ENCODE measurements around the gene MTNR1B. TPM values are rescaled to one million over a fixed set of nuclear protein-coding genes. Genes with fewer than 3 reads are reported as not detected.

The MTNR1B gene
- total and polyA plus RNA-seq, 4 donors, result not detected

DNA sequence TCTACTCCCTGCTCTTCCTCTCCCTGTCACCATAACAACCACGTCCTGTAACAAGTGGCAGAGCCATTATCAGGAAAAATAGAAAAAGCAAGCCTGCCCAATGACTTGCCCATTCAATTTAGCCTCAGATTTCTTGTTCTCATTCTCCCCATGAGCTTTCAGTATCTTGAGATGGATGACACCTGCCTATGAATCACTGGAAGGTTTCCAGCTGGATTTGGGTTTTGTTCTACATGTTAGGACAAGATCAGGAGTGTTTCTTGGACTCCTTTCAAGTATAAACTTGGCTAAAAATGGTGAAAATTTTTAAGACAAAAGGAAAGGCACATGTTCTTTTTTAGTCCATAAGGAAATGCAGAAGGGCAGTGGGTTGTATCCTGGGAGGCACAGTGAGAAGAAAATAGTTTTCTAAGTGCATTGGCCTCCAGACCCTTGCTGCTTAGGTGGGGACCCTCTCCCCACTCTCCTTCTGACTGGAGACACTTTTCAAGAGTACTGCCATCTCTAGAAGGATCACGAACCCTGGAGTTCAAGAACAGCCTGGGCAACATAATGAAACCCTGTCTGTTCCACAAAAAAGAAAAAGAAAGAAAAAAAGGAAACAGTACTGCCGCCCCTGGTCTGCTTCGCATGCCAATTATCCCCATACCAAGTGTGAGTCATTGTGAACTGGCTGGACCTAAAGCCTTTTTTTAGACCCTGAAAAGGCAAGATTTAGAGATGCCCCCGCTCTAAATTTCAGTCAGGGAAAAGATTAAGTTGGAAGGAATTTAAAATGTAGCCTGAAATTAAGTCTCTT lies 51.0 kb downstream of the MTNR1B start (continued):
- TF ChIP-seq, protein P1, sequence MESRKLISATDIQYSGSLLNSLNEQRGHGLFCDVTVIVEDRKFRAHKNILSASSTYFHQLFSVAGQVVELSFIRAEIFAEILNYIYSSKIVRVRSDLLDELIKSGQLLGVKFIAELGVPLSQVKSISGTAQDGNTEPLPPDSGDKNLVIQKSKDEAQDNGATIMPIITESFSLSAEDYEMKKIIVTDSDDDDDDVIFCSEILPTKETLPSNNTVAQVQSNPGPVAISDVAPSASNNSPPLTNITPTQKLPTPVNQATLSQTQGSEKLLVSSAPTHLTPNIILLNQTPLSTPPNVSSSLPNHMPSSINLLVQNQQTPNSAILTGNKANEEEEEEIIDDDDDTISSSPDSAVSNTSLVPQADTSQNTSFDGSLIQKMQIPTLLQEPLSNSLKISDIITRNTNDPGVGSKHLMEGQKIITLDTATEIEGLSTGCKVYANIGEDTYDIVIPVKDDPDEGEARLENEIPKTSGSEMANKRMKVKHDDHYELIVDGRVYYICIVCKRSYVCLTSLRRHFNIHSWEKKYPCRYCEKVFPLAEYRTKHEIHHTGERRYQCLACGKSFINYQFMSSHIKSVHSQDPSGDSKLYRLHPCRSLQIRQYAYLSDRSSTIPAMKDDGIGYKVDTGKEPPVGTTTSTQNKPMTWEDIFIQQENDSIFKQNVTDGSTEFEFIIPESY (IDR thresholded peaks at IDR 0.05), result no peak
- TF ChIP-seq, protein P2, sequence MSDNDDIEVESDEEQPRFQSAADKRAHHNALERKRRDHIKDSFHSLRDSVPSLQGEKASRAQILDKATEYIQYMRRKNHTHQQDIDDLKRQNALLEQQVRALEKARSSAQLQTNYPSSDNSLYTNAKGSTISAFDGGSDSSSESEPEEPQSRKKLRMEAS (IDR thresholded peaks at IDR 0.05), result no peak
- TF ChIP-seq YY1 (IDR thresholded peaks at IDR 0.05) (no peak), FOXA2 (IDR thresholded peaks at IDR 0.05) (no peak), FOXA1 (IDR thresholded peaks at IDR 0.05) (no peak), GABPA (IDR thresholded peaks at IDR 0.05 in 1 of 2, conservative IDR thresholded peaks at IDR 0.05 in 1 of 2) (no peak), RXRA (IDR thresholded peaks at IDR 0.05) (no peak), EGR1 (IDR thresholded peaks at IDR 0.05; ENCODE audit: low read depth in 2 of 2) (no peak), JUND (IDR thresholded peaks at IDR 0.05) (no peak), RAD21 (IDR thresholded peaks at IDR 0.05) (no peak), HNF4A (conservative IDR thresholded peaks at IDR 0.05) (no peak), SP1 (IDR thresholded peaks at IDR 0.05) (no peak), HNF4G (IDR thresholded peaks at IDR 0.05) (no peak), TAF1 (conservative IDR thresholded peaks at IDR 0.05) (no peak)
- TF ChIP-seq, protein P3, sequence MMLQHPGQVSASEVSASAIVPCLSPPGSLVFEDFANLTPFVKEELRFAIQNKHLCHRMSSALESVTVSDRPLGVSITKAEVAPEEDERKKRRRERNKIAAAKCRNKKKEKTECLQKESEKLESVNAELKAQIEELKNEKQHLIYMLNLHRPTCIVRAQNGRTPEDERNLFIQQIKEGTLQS (IDR thresholded peaks at IDR 0.05), result no peak

DNA sequence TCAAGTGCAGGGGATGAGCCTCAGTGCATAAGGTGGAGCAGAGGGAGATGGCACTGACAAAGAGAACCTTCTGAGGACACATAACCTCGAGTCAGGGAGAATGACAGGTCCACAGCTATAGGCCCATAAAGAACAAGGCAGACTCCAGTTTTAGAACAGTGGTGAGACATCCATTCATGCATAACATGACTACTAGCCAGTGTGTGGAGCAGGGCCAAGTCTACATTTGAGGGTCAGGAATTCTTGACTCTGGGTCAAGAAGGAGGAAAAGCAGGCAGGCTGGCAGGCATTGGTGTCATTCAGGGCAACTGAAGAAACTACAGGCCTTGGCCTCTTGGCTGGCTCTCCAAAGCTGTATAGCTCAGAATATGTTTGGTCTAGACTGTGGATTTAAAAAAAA lies 54.9 kb downstream of the MTNR1B start:
- no peak for TF ChIP-seq HNF4G (IDR thresholded peaks at IDR 0.05)
- no peak for TF ChIP-seq JUND (IDR thresholded peaks at IDR 0.05)
- no peak for TF ChIP-seq RAD21 (IDR thresholded peaks at IDR 0.05)
- no peak for TF ChIP-seq RXRA (IDR thresholded peaks at IDR 0.05)
- TF ChIP-seq, protein P4, sequence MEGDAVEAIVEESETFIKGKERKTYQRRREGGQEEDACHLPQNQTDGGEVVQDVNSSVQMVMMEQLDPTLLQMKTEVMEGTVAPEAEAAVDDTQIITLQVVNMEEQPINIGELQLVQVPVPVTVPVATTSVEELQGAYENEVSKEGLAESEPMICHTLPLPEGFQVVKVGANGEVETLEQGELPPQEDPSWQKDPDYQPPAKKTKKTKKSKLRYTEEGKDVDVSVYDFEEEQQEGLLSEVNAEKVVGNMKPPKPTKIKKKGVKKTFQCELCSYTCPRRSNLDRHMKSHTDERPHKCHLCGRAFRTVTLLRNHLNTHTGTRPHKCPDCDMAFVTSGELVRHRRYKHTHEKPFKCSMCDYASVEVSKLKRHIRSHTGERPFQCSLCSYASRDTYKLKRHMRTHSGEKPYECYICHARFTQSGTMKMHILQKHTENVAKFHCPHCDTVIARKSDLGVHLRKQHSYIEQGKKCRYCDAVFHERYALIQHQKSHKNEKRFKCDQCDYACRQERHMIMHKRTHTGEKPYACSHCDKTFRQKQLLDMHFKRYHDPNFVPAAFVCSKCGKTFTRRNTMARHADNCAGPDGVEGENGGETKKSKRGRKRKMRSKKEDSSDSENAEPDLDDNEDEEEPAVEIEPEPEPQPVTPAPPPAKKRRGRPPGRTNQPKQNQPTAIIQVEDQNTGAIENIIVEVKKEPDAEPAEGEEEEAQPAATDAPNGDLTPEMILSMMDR (IDR thresholded peaks at IDR 0.05; ENCODE audit: low read depth, low read length, missing input control), result no peak
- no peak for TF ChIP-seq HNF4A (conservative IDR thresholded peaks at IDR 0.05)
- TF ChIP-seq, protein P1 (IDR thresholded peaks at IDR 0.05), result no peak
- no peak for TF ChIP-seq EGR1 (IDR thresholded peaks at IDR 0.05; ENCODE audit: low read depth in 2 of 2)
- no peak for TF ChIP-seq NR2F2 (IDR thresholded peaks at IDR 0.05)
- TF ChIP-seq TAF1 (conservative IDR thresholded peaks at IDR 0.05), result no peak
- TF ChIP-seq, protein P2 (IDR thresholded peaks at IDR 0.05), result no peak
- TF ChIP-seq, protein P5, sequence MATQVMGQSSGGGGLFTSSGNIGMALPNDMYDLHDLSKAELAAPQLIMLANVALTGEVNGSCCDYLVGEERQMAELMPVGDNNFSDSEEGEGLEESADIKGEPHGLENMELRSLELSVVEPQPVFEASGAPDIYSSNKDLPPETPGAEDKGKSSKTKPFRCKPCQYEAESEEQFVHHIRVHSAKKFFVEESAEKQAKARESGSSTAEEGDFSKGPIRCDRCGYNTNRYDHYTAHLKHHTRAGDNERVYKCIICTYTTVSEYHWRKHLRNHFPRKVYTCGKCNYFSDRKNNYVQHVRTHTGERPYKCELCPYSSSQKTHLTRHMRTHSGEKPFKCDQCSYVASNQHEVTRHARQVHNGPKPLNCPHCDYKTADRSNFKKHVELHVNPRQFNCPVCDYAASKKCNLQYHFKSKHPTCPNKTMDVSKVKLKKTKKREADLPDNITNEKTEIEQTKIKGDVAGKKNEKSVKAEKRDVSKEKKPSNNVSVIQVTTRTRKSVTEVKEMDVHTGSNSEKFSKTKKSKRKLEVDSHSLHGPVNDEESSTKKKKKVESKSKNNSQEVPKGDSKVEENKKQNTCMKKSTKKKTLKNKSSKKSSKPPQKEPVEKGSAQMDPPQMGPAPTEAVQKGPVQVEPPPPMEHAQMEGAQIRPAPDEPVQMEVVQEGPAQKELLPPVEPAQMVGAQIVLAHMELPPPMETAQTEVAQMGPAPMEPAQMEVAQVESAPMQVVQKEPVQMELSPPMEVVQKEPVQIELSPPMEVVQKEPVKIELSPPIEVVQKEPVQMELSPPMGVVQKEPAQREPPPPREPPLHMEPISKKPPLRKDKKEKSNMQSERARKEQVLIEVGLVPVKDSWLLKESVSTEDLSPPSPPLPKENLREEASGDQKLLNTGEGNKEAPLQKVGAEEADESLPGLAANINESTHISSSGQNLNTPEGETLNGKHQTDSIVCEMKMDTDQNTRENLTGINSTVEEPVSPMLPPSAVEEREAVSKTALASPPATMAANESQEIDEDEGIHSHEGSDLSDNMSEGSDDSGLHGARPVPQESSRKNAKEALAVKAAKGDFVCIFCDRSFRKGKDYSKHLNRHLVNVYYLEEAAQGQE (IDR thresholded peaks at IDR 0.05), result no peak
- no peak for TF ChIP-seq YY1 (IDR thresholded peaks at IDR 0.05)
- TF ChIP-seq FOXA2 (IDR thresholded peaks at IDR 0.05), result no peak
- no peak for TF ChIP-seq SP1 (IDR thresholded peaks at IDR 0.05)
- TF ChIP-seq, protein P3 (IDR thresholded peaks at IDR 0.05), result no peak
- no peak for TF ChIP-seq FOXA1 (IDR thresholded peaks at IDR 0.05)
- Histone ChIP-seq H3K36me3 (ENCODE audit: control insufficient read depth in 4 of 4, insufficient read depth in 3 of 4, low read depth in 1 of 4, low read length in 3 of 4) (no peaks in the 10 kb centered on the region), H3K9ac (ENCODE audit: low read depth in 1 of 2, low read length in 2 of 2) (no peak overlapping the region), H3K27me3 (ENCODE audit: control insufficient read depth in 4 of 4, insufficient read depth in 4 of 4, low read length in 3 of 4) (no peaks in the 10 kb centered on the region), H3K27ac (ENCODE audit: low read depth in 1 of 2, low read length in 2 of 2) (no peak overlapping the region), H3K4me1 (ENCODE audit: control insufficient read depth in 4 of 4, insufficient read depth in 4 of 4, low read length in 3 of 4) (peaks cover 0 to 24% (median 18%) of the 10 kb centered on the region in 4 donors), H3K9me3 (ENCODE audit: control insufficient read depth in 4 of 4, low read length in 3 of 4) (no peaks in the 10 kb centered on the region), H3K4me3 (ENCODE audit: low read depth in 1 of 3, low read length in 3 of 3) (no peak overlapping the region)
- WGBS, result 90% methylated on average over 1 of the region's 1 CpG
- DNase-seq (ENCODE audit: low spot score), result no peak

Data from liver (tissue), 9 donors.